NK-92 (cell line): ENCODE results near the gene TYSND1.
"Not testable (repeated sequence)": the region's sequence is repeated elsewhere in the genome, so short reads cannot be mapped to it uniquely, and the experiment has no call there.

ENCODE experiments used
- DNase-seq: peaks from one replicate; lab custom pipeline; 2025; ENCODE audit not compliant: unreplicated experiment; lab: John Stamatoyannopoulos, UW

Gene TYSND1

GRCh38 chr10:70111496-70111895 is 35.0 kb downstream of the TYSND1 start:
- no peak for DNase-seq

- DNase-seq: no peak
Measured at GRCh38 chr10:70109064-70109729, 37.3 kb downstream of the TYSND1 start.

- DNase-seq: no peak
Measured at GRCh38 chr10:70106958-70107791, 39.3 kb downstream of the TYSND1 start.

GRCh38 chr10:70101668-70102067 is 44.8 kb downstream of the TYSND1 start:
- DNase-seq: no peak

GRCh38 chr10:70101068-70101562 is 45.4 kb downstream of the TYSND1 start:
- DNase-seq: not testable (repeated sequence)

GRCh38 chr10:70098271-70098670 is 48.2 kb downstream of the TYSND1 start:
- no peak for DNase-seq

GRCh38 chr10:70097459-70097858 is 49.0 kb downstream of the TYSND1 start:
- no peak for DNase-seq

GRCh38 chr10:70096705-70097420 is 49.6 kb downstream of the TYSND1 start:
- DNase-seq: no peak

GRCh38 chr10:70096016-70096704 is 50.3 kb downstream of the TYSND1 start:
- DNase-seq: no peak

GRCh38 chr10:70094250-70094649 is 52.2 kb downstream of the TYSND1 start:
- DNase-seq: no peak

GRCh38 chr10:70093335-70093944 is 53.1 kb downstream of the TYSND1 start:
- DNase-seq: no peak

GRCh38 chr10:70092389-70092718 is 54.1 kb downstream of the TYSND1 start:
- DNase-seq: no peak

- DNase-seq: no peak
Measured at GRCh38 chr10:70090951-70091350, 55.5 kb downstream of the TYSND1 start.

- DNase-seq: no peak
Measured at GRCh38 chr10:70090013-70090412, 56.5 kb downstream of the TYSND1 start.

GRCh38 chr10:70088308-70088698 is 58.2 kb downstream of the TYSND1 start:
- no peak for DNase-seq
